Measurements from ENCODE around the gene BOC.

Gene BOC

GRCh38 chr3:113258361-113258760, 47.0 kb downstream of the BOC start:
- TF ChIP-seq, protein P1, sequence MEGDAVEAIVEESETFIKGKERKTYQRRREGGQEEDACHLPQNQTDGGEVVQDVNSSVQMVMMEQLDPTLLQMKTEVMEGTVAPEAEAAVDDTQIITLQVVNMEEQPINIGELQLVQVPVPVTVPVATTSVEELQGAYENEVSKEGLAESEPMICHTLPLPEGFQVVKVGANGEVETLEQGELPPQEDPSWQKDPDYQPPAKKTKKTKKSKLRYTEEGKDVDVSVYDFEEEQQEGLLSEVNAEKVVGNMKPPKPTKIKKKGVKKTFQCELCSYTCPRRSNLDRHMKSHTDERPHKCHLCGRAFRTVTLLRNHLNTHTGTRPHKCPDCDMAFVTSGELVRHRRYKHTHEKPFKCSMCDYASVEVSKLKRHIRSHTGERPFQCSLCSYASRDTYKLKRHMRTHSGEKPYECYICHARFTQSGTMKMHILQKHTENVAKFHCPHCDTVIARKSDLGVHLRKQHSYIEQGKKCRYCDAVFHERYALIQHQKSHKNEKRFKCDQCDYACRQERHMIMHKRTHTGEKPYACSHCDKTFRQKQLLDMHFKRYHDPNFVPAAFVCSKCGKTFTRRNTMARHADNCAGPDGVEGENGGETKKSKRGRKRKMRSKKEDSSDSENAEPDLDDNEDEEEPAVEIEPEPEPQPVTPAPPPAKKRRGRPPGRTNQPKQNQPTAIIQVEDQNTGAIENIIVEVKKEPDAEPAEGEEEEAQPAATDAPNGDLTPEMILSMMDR (IDR thresholded peaks at IDR 0.05; ENCODE audit: borderline replicate concordance, control extremely low read depth, extremely low read depth, insufficient read depth, missing control alignments) = no peak
- DNase-seq (ENCODE audit: low spot score) = no peak
- in situ Hi-C loops (cut with MboI; ENCODE audit: low sequenced_read_pairs, unreplicated experiment) = no loop called here

DNA sequence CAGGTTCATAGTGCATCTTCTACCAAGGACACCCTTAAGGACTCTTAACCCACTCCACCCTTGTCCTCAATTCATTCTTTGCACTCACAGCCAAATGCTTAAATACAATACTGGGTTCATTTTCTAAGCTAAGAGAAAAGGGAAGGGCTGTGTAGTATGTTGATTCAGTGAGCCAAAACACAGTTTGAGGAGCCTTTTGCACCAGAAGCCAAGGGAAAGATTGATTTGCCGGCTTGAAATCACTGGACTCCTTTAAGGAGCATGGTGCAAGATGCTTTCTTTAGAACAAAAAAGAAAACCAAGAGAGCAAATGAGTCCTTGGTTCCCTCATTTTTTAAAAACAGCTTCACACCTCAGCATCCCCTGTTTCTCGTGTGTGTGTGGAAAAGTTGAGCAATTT, 47.8 kb downstream of the BOC start:
- in situ Hi-C loops (cut with MboI; ENCODE audit: low sequenced_read_pairs, unreplicated experiment) = no loop called here
- no peak for DNase-seq (ENCODE audit: low spot score)
- TF ChIP-seq, protein P1 (IDR thresholded peaks at IDR 0.05; ENCODE audit: borderline replicate concordance, control extremely low read depth, extremely low read depth, insufficient read depth, missing control alignments) = no peak

DNA sequence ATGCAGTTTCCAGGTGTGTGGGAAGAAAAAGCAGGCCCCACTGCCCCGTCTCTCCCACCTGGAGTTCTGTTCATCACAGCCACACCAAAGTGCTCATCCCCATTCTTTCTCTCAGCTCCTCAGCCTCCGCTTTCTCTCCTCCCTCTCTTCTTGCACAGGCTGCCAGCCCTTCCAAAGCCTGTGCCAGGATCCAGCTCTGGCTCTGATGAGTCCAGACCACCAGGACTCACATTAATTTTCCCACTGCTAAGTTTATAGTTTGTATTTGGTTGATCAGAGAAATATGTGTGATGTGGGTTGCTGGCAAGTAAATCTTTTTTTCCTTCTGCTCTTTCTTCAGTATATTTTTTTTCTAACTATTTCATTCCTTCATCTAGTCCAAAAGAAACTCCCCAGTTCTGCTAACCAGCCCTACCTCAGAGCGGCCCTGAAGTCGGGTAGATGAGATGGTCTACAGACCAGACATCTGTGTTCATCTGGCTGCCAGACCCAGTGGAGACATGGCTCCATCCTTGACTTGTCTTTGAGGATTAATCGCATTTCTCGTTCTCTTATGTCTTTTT, 49.8 kb downstream of the BOC start:
- DNase-seq (ENCODE audit: low spot score) = no peak
- TF ChIP-seq, protein P1 (IDR thresholded peaks at IDR 0.05; ENCODE audit: borderline replicate concordance, control extremely low read depth, extremely low read depth, insufficient read depth, missing control alignments) = no peak
- in situ Hi-C loops (cut with MboI; ENCODE audit: low sequenced_read_pairs, unreplicated experiment) = no loop called here

- in situ Hi-C loops (cut with MboI; ENCODE audit: low sequenced_read_pairs, unreplicated experiment) = no loop called here
- DNase-seq (ENCODE audit: low spot score) = no peak
- TF ChIP-seq, protein P1 (IDR thresholded peaks at IDR 0.05; ENCODE audit: borderline replicate concordance, control extremely low read depth, extremely low read depth, insufficient read depth, missing control alignments) = no peak
Measured at GRCh38 chr3:113261626-113262303, 50.4 kb downstream of the BOC start.

- DNase-seq (ENCODE audit: low spot score) = no peak
- in situ Hi-C loops (cut with MboI; ENCODE audit: low sequenced_read_pairs, unreplicated experiment) = no loop called here
- TF ChIP-seq, protein P1 (IDR thresholded peaks at IDR 0.05; ENCODE audit: borderline replicate concordance, control extremely low read depth, extremely low read depth, insufficient read depth, missing control alignments) = no peak
Measured at GRCh38 chr3:113262304-113262665, 50.9 kb downstream of the BOC start.

DNA sequence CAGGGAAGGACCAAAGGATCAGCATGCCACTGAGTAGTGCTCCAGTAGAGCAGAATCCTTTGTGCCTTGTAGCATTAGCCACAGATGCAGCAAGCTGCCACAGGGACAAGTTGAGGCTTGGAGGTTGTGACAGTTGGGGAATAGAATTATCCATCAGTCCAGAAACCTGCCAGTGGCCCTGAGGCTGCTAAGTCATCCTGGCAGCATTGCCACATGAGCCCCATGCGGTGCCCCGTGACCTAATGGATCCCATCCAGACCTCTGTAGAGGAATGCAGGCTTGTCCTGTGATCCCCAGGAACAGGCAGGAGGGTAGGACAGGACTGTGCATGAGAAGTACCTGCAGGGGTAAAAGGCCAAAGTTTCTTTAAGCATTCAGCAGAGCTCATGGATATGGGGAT, 51.7 kb downstream of the BOC start:
- no peak for DNase-seq (ENCODE audit: low spot score)
- TF ChIP-seq, protein P1 (IDR thresholded peaks at IDR 0.05; ENCODE audit: borderline replicate concordance, control extremely low read depth, extremely low read depth, insufficient read depth, missing control alignments) = no peak
- in situ Hi-C loops (cut with MboI; ENCODE audit: low sequenced_read_pairs, unreplicated experiment) = no loop called here

Data from GM13976 (cell line).